HepG2 (cell line): ENCODE results near the gene ACP2. TPM values are rescaled to one million over a fixed set of nuclear protein-coding genes. Genes with fewer than 3 reads are reported as not detected.

Experiments used
- ARID2 ChIP-seq: sonication (generic); formaldehyde crosslinking; IDR thresholded peaks from 2 replicates; pipeline ENCODE4 v1.8.1; 2022; ENCODE audit warnings: mild to moderate bottlenecking, missing genetic modification reagents, borderline replicate concordance
- CENPBD1 ChIP-seq: sonication (generic); formaldehyde crosslinking; IDR thresholded peaks from 2 replicates; pipeline ENCODE4 v1.8.0; 2022; ENCODE audit warnings: missing genetic modification reagents, low read depth, mild to moderate bottlenecking, borderline replicate concordance
- CSRNP2 ChIP-seq: sonication (generic); formaldehyde crosslinking; conservative IDR thresholded peaks from 2 replicates; pipeline ENCODE4 v1.8.0; 2022; ENCODE audit warnings: low read depth, missing genetic modification reagents
- FOXA1 ChIP-seq, 2 experiments: fragments of 450-650 bp in 1 of 2; sonication (generic) in 1 of 2; formaldehyde crosslinking in 1 of 2; IDR thresholded peaks; 2 replicates each; pipeline versions ENCODE4 v1.4.0 to v1.6.1; 2016 to 2020; ENCODE audit warnings: missing genetic modification reagents in 1 of 2
- FOXA3 ChIP-seq: IDR thresholded peaks from 2 replicates; pipeline ENCODE4 v1.6.1; 2016; ENCODE audit warnings: missing genetic modification reagents, missing compliant biosample characterization
- KAT2B ChIP-seq: fragments of 150-350 bp; IDR thresholded peaks from 2 replicates; pipeline ENCODE4 v1.6.1; 2014; ENCODE audit warnings: low read depth, low read length, borderline replicate concordance
- KMT2B ChIP-seq: IDR thresholded peaks from 2 replicates; pipeline ENCODE4 v1.6.1; 2016; ENCODE audit warnings: missing genetic modification reagents, missing compliant biosample characterization
- NFAT5 ChIP-seq: sonication (generic); formaldehyde crosslinking; IDR thresholded peaks from 2 replicates; pipeline ENCODE4 v1.4.0; 2020; ENCODE audit warnings: missing genetic modification reagents
- NFIB ChIP-seq: sonication (generic); formaldehyde crosslinking; IDR thresholded peaks from 2 replicates; pipeline ENCODE4 v1.9.0; 2021; ENCODE audit warnings: missing genetic modification reagents, mild to moderate bottlenecking, borderline replicate concordance
- NFYC ChIP-seq: IDR thresholded peaks from 2 replicates; pipeline ENCODE4 v1.6.1; 2016; ENCODE audit warnings: missing genetic modification reagents, missing compliant biosample characterization
- RBM39 ChIP-seq: fragments of 200-400 bp; formaldehyde crosslinking; IDR thresholded peaks from one replicate; pipeline ENCODE4 v1.6.1; 2018; ENCODE audit warnings: antibody characterized with exemption, mild to moderate bottlenecking, low read depth, low read length; ENCODE audit not compliant: poor library complexity, severe bottlenecking
- RORA ChIP-seq: sonication (generic); formaldehyde crosslinking; IDR thresholded peaks from 2 replicates; pipeline ENCODE4 v1.5.0; 2020; ENCODE audit warnings: mild to moderate bottlenecking, missing genetic modification reagents, moderate library complexity
- TGIF2 ChIP-seq: IDR thresholded peaks from 2 replicates; pipeline ENCODE4 v1.6.1; 2016; ENCODE audit warnings: control low read depth, missing compliant biosample characterization
- THRA ChIP-seq: sonication (generic); formaldehyde crosslinking; IDR thresholded peaks from 2 replicates; pipeline ENCODE4 v1.4.0; 2020; ENCODE audit warnings: missing genetic modification reagents, borderline replicate concordance
- ZBTB2 ChIP-seq: sonication (generic); formaldehyde crosslinking; IDR thresholded peaks from 2 replicates; pipeline ENCODE4 v1.8.0; 2022; ENCODE audit warnings: low read depth, missing genetic modification reagents
- ZNF17 ChIP-seq: sonication (generic); formaldehyde crosslinking; IDR thresholded peaks from 2 replicates; pipeline ENCODE4 v1.5.0; 2020; ENCODE audit warnings: mild to moderate bottlenecking, missing genetic modification reagents
- ZNF382 ChIP-seq: sonication (generic); formaldehyde crosslinking; IDR thresholded peaks from 2 replicates; pipeline ENCODE4 v1.5.0; 2020; ENCODE audit warnings: missing genetic modification reagents, mild to moderate bottlenecking, borderline replicate concordance
- ZNF446 ChIP-seq: sonication (generic); formaldehyde crosslinking; IDR thresholded peaks from 2 replicates; pipeline ENCODE4 v1.5.0; 2020; ENCODE audit warnings: mild to moderate bottlenecking, missing genetic modification reagents
- ZNF556 ChIP-seq: sonication (generic); formaldehyde crosslinking; IDR thresholded peaks from 2 replicates; pipeline ENCODE4 v1.4.0; 2020; ENCODE audit warnings: mild to moderate bottlenecking, missing genetic modification reagents, borderline replicate concordance
- ZNF75D ChIP-seq: sonication (generic); formaldehyde crosslinking; IDR thresholded peaks from 2 replicates; pipeline ENCODE4 v1.8.1; 2023; ENCODE audit warnings: missing genetic modification reagents, mild to moderate bottlenecking, borderline replicate concordance
- ZNF788 ChIP-seq: sonication (generic); formaldehyde crosslinking; IDR thresholded peaks from 2 replicates; pipeline ENCODE4 v1.5.0; 2020; ENCODE audit warnings: mild to moderate bottlenecking, missing genetic modification reagents, borderline replicate concordance
- polyA plus RNA-seq, 8 experiments: library from polyadenylated mRNA; depleted of rRNA in 3 of 8; stranded (reverse) in 7 of 8; unstranded in 1 of 8; fragments of >200 nt; fragmentation: Illumina TruSeq in 4 of 8; extraction: Trizol in 4 of 8; gene quantifications; 2 replicates each; pipeline versions ENCODE4 v1.2.1 to v1.2.3, GENCODE V29; 2011 to 2016; ENCODE audit warnings: low read depth in 4 of 8, missing spikeins in 1 of 8, mixed read lengths in 1 of 8; ENCODE audit not compliant: insufficient read depth in 1 of 8
- total RNA-seq, 5 experiments: library from RNA; depleted of rRNA; stranded (reverse); fragments of >200 nt; fragmentation: Illumina TruSeq; extraction: Trizol; gene quantifications; 2 replicates each; pipeline ENCODE4 v1.2.3, GENCODE V29; 2016; ENCODE audit warnings: low read depth in 1 of 5

Gene ACP2
- total and polyA plus RNA-seq, 2 of the 13 experiments (the other 11 are each of a cell fraction or from before 2014, with no cell fraction given): 17.7 to 20.2 TPM

- no peak for TF ChIP-seq CSRNP2 (CRISPR knock-in tag)
- no peak for TF ChIP-seq ZNF17 (CRISPR knock-in tag)
- no peak for TF ChIP-seq ZBTB2 (CRISPR knock-in tag)
- no peak for TF ChIP-seq ZNF556 (CRISPR knock-in tag)
- 0 out of 2 replicates have a peak, but pooled peaks have one; percentile 19 for TF ChIP-seq TGIF2 (CRISPR knock-in tag)
- TF ChIP-seq FOXA1 (IDR thresholded peaks at IDR 0.05): no peak
- no peak for TF ChIP-seq FOXA1 (CRISPR knock-in tag; IDR thresholded peaks at IDR 0.05)
- no peak for TF ChIP-seq NFIB (CRISPR knock-in tag)
- TF ChIP-seq KAT2B: no peak
- TF ChIP-seq FOXA3 (CRISPR knock-in tag): peak; percentile 24; the same call in 1 of the 2 replicates
- TF ChIP-seq ZNF382: no peak
- TF ChIP-seq ARID2 (CRISPR knock-in tag): no peak
- TF ChIP-seq THRA (CRISPR knock-in tag): no peak
- TF ChIP-seq ZNF788 (CRISPR knock-in tag): no peak
- TF ChIP-seq KMT2B: no peak
- TF ChIP-seq ZNF446 (CRISPR knock-in tag): no peak
- TF ChIP-seq ZNF75D (CRISPR knock-in tag): no peak
- no peak for TF ChIP-seq RORA (CRISPR knock-in tag)
- TF ChIP-seq NFYC (CRISPR knock-in tag): no peak
- TF ChIP-seq CENPBD1 (CRISPR knock-in tag): no peak
- no peak for TF ChIP-seq NFAT5
- TF ChIP-seq RBM39: no peak
Measured at GRCh38 chr11:47253660-47254059, 5.0 kb upstream of the ACP2 start (continued).
